Mesothelial cell of epicardium (in vitro differentiated cells): ENCODE data around the gene PRAC2. TPM values are rescaled to one million over a fixed set of nuclear protein-coding genes. Genes with fewer than 3 reads are reported as not detected.

ENCODE experiments used
- DNase-seq, 2 experiments: peaks; one replicate each; pipeline ENCODE4 v3.0.0; 2021; ENCODE audit warnings: low spot score in 2 of 2; ENCODE audit not compliant: unreplicated experiment in 2 of 2
- H3K27ac Mint-ChIP-seq: 2 replicates; pipeline ENCODE4 v1.8.0; 2021; ENCODE audit warnings: mixed read lengths
- H3K27me3 Mint-ChIP-seq: 2 replicates; pipeline ENCODE4 v1.8.0; 2021; ENCODE audit warnings: low read depth, mixed read lengths
- H3K36me3 Mint-ChIP-seq: 2 replicates; pipeline ENCODE4 v1.8.0; 2021; ENCODE audit warnings: mixed read lengths
- H3K4me1 Mint-ChIP-seq: 2 replicates; pipeline ENCODE4 v1.8.0; 2021; ENCODE audit warnings: mixed read lengths
- H3K4me3 Mint-ChIP-seq: 2 replicates; pipeline ENCODE4 v1.8.0; 2021; ENCODE audit warnings: mild to moderate bottlenecking, moderate library complexity, mixed read lengths
- H3K9me3 Mint-ChIP-seq: 2 replicates; pipeline ENCODE4 v1.8.0; 2021; ENCODE audit warnings: mixed read lengths
- total RNA-seq: library from RNA; stranded (reverse); gene quantifications from 3 replicates; pipeline ENCODE4 v1.2.1, GENCODE V29; 2021
- TF ChIP-seq, protein P1 (sequence below): fragments of 200-600 bp; sonication (generic); IDR thresholded peaks from one replicate; pipeline ENCODE4 v1.5.0; 2021; ENCODE audit warnings: antibody characterized with exemption; ENCODE audit not compliant: unreplicated experiment

Gene PRAC2
- total RNA-seq, 1 donor from 2014 or later, result 8.5 TPM

DNA sequence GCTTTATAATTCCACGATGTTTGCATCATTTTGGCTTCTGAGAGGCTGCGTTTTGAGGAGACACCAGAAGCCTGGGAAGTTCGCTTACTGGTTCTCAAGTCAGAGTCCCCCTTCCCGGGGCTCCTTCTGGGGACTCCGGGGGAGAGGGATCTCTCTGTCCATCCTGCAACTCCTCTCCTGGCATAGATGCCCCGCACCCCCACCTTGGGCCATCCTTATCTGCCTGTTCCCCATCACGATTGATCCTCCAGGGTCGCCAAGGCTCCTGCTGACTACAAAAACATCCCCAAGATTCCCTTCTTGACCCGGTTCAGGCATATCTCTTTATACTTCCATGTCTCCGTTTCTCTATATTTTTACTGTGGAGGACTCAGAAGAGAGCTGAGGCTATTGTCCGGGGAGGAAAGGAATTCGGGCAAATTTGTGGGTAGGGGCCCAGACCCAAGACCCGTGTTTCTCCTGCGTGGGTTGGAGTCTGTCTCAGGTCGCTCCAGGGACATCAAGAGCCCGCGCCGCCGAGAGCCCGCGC lies 24.0 kb downstream of the PRAC2 start:
- DNase-seq, result no peak
- H3K4me1 Mint-ChIP-seq, result peaks cover 38% of the 10 kb centered on the region
- H3K4me3 Mint-ChIP-seq, result peak overlapping the region; percentile 19
- H3K9me3 Mint-ChIP-seq, result no peaks in the 10 kb centered on the region
- TF ChIP-seq, protein P1, sequence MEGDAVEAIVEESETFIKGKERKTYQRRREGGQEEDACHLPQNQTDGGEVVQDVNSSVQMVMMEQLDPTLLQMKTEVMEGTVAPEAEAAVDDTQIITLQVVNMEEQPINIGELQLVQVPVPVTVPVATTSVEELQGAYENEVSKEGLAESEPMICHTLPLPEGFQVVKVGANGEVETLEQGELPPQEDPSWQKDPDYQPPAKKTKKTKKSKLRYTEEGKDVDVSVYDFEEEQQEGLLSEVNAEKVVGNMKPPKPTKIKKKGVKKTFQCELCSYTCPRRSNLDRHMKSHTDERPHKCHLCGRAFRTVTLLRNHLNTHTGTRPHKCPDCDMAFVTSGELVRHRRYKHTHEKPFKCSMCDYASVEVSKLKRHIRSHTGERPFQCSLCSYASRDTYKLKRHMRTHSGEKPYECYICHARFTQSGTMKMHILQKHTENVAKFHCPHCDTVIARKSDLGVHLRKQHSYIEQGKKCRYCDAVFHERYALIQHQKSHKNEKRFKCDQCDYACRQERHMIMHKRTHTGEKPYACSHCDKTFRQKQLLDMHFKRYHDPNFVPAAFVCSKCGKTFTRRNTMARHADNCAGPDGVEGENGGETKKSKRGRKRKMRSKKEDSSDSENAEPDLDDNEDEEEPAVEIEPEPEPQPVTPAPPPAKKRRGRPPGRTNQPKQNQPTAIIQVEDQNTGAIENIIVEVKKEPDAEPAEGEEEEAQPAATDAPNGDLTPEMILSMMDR, result no peak
- H3K27ac Mint-ChIP-seq, result peak overlapping the region; percentile 83
- peaks cover 96% of the 10 kb centered on the region for H3K27me3 Mint-ChIP-seq
- no peaks in the 10 kb centered on the region for H3K36me3 Mint-ChIP-seq

DNA sequence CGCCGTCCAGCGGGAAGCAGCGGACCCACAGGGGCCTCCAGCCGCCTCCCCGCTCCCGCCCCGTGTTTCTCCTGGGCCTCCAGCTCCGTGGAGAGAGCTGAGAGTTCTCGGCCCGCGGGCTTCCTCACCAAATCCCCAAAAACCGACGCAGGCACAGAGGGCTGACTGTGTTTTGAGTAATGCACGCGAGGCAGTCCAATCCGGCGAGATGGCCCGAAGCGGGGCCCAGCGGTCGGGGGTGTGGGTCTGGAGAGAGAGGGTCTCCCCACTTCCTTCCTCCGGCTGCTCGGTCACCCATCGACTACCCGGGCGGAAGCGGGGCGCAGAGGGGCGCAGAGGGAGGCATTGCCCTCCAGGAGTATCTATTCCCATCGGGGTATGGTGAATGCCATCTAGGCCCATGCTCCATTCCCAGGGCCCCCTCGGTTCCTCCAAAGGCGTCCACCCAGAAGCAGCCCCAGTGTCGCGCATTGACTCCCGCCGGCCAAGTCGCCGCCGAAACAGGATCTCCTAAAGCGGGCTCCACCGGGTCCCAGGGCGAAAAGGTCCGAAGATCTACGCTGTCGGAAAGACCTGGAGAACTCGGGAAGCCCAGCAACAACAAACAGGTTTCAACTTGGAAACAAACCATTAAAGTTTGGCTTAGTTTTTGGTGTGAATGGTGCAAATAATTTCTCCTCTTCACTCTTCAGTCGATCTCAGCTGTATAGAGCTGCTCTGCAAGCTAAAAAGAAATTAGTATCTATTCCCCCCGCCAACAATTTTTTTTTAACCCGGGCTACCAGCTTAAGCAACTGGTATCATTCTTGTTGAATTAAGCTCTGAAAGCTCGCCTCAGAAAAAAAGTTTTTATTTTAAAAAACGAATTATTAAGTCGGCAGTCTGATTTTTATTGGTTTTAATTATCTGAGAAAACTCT lies 24.7 kb downstream of the PRAC2 start:
- no peaks in the 10 kb centered on the region for H3K36me3 Mint-ChIP-seq
- no peak for DNase-seq
- no peaks in the 10 kb centered on the region for H3K9me3 Mint-ChIP-seq
- H3K27me3 Mint-ChIP-seq, result peaks cover 96% of the 10 kb centered on the region
- TF ChIP-seq, protein P1, result no peak
- peak overlapping the region; percentile 44 for H3K4me3 Mint-ChIP-seq
- H3K4me1 Mint-ChIP-seq, result peaks cover 45% of the 10 kb centered on the region
- H3K27ac Mint-ChIP-seq, result peak overlapping the region; percentile 83

DNA sequence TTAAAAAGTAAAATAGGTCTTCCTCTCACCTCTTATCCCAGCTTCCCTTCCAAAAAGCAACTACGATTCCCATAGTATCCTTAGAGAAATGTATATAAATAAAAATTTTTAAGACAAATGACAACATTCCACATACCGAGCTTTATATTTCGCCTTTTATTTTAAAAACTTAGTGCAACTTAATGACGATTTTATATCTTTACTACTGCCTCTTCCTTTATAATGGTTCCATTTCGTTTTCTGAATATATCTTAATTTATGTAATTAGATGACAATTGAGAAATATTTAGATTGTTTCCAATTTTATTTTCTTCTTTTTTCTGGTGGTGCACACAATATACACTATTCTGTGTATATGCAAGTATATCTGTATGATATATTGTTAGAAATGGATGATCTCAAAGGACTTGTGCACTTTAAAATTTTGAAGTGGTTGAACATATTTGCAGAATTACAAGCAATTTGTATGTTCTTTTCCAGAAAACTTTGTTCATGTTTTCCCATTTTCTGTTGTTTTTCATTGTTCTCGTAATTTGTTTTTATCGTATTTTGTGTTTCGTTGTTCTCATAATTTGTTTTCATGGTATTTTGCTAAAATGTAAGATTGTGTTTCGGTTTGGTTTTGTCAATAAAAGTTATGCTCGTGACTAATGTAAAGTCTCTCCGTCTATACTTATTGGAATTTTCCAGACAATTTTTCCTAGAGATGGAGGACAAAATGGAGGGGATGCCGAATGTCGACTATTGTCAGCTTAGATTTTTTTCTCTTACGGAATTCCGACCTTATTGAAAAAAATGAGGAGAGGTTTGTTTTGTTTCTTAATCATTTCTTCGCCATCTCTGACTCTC lies 26.0 kb downstream of the PRAC2 start:
- no peak for DNase-seq
- peaks cover 96% of the 10 kb centered on the region for H3K27me3 Mint-ChIP-seq
- no peaks in the 10 kb centered on the region for H3K9me3 Mint-ChIP-seq
- TF ChIP-seq, protein P1, result no peak
- H3K4me1 Mint-ChIP-seq, result peaks cover 55% of the 10 kb centered on the region
- H3K4me3 Mint-ChIP-seq, result no peak overlapping the region
- peak overlapping the region; percentile 40 for H3K27ac Mint-ChIP-seq
- H3K36me3 Mint-ChIP-seq, result no peaks in the 10 kb centered on the region

DNA sequence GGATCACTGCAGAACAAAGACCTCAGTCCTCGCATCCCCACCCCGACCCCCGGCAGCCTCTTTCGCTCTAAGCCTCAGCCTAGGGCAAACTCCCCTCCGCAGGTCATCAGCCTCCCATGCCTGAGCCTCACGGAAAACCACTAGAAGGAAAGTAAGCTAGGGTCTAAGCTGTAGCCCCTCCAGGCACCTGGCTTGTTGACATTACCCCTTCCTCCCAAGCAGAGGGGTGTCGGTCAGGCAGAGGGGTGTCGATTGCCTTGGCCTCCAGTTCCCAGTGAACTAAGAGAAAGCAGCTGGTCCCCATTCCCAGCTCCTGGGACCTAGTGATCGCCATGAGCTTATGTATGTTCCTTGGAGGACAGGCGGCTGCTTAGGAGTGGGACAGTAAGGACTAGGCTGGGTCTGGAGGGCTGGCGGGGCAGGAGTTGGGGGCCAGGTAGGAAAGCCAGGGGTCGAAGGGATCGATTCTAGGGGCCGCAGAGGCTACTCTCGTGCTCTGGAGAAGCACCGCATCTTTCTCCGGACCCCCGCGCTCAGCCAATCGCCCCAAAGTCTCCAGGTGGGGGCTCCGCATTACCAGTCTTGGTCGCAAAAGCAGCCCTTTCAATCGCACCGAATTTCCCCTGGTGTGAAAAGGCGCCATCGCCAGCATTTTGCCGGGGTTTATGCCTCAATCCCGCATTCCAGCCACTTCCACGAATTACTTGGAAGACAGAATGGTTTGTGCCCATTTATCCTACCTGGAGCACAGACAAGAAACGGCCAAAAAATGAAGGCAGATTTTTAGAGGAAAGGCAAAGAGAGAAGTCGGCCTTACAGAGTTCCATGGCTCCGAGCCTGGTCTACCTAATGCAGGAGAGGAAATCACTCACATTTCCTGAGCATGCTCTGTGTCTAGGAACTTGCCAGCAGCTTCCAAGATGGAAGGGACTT lies 26.9 kb downstream of the PRAC2 start:
- Mint-ChIP-seq H3K36me3 (no peaks in the 10 kb centered on the region), H3K27me3 (peaks cover 96% of the 10 kb centered on the region), H3K27ac (peak overlapping the region; percentile 40), H3K4me1 (peaks cover 54% of the 10 kb centered on the region), H3K4me3 (no peak overlapping the region), H3K9me3 (no peaks in the 10 kb centered on the region)
- TF ChIP-seq, protein P1, result no peak
- DNase-seq, result no peak

DNA sequence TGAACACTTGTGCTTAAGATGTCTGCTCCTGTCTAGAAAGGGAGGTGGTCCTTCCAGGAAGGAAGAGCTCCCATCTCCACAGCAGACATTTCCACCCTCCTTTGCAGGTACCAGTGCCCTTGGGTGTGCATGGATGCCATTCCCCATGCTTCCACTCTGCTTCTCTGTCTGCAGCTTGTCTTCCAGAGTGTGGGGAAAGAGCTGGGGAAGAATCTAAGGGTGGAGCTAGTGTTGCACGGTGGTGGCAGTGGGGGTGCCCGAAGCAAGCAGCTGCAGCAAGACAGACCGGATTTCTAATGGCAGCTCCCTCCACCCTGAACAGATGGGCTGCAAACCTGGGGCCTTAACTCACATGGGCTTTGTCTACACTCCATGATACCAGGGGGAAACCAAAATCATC lies 28.2 kb downstream of the PRAC2 start:
- H3K27ac Mint-ChIP-seq, result peak overlapping the region; percentile 97
- TF ChIP-seq, protein P1, result no peak
- H3K27me3 Mint-ChIP-seq, result peaks cover 96% of the 10 kb centered on the region
- no peaks in the 10 kb centered on the region for H3K36me3 Mint-ChIP-seq
- no peaks in the 10 kb centered on the region for H3K9me3 Mint-ChIP-seq
- H3K4me3 Mint-ChIP-seq, result no peak overlapping the region
- H3K4me1 Mint-ChIP-seq, result peaks cover 47% of the 10 kb centered on the region
- no peak for DNase-seq
